ENCODE data around the gene PRCP. TPM values are rescaled to one million over a fixed set of nuclear protein-coding genes. Genes with fewer than 3 reads are reported as not detected.
A peak's percentile ranks its signal among the peaks of the same experiment; 100 is the strongest.

PRCP gene
- total and polyA plus RNA-seq, 9 donors: 36.4 to 184 (median 62.8) TPM

GRCh38 chr11:82901165-82901921, 1.1 kb upstream of the PRCP start, which contains the start of gene DDIAS:
Gene DDIAS (plus strand): TSS chr11:82901736. CDS start chr11:82914739, 13,003 bp downstream.
- Histone ChIP-seq H3K27ac (peak within 1 kb of the TSS; percentile 80 to 90), H3K4me1 (ENCODE audit: insufficient read depth) (no peaks in the 10 kb centered on the region), H3K9me3 (no peaks in the 10 kb centered on the region), H3K36me3 (no peaks in the 10 kb centered on the region), H3K27me3 (no peaks in the 10 kb centered on the region), H3K4me3 (peak within 1 kb of the TSS; percentile 85)
- peak; percentile 91 to 95 (median 94) for DNase-seq
- TF ChIP-seq EP300 (IDR thresholded peaks at IDR 0.05): no peak
- TF ChIP-seq POLR2A (IDR thresholded peaks at IDR 0.05): peak; percentile 84
- peak in 2 of 3 donors; percentile 5 to 17 for TF ChIP-seq CTCF (IDR thresholded peaks at IDR 0.05)
- WGBS, 3 donors: 0 to 1% (median 0%) methylated on average over 49 of the region's 49 CpGs
- intact Hi-C loops (cut with DNase I): loop anchor here (2.0 to 10.0 kb wide), 6 partner anchors 171 to 913 kb away; partner anchors contain the start of gene ANKRD42 (in 2 of the 4)

DNA sequence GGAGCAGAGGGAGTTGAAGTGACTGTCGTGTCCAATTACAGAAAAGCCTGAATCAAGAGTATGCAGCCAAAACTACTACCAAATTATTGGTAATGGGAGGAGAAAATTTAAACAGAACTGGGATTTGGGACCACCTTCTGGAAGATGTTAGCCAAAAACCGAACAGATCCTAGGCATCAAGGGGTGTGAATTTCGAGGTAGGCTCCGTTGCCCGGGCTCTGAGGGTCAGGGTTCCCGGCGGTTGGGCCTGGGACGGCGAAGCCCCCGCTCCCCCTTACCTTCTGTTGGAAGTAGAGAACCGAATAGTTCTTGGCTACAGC, 313 bp downstream of the PRCP start:
- peak overlapping the region; percentile 85 for H3K4me3 ChIP-seq
- 0 to 2% (median 1%) methylated on average over 11 of the region's 11 CpGs for WGBS, 3 donors
- H3K9me3 ChIP-seq: no peaks in the 10 kb centered on the region
- TF ChIP-seq EP300 (IDR thresholded peaks at IDR 0.05) (no peak), POLR2A (IDR thresholded peaks at IDR 0.05) (no peak), CTCF (IDR thresholded peaks at IDR 0.05) (no peak)
- no peaks in the 10 kb centered on the region for H3K27me3 ChIP-seq
- peak overlapping the region; percentile 80 to 90 for H3K27ac ChIP-seq
- no peaks in the 10 kb centered on the region for H3K36me3 ChIP-seq
- H3K4me1 ChIP-seq (ENCODE audit: insufficient read depth): no peaks in the 10 kb centered on the region
- no peak for DNase-seq
- intact Hi-C loops (cut with DNase I): loop anchor here (2.0 to 10.0 kb wide), 6 partner anchors 173 to 915 kb away; partner anchors contain the start of gene ANKRD42 (in 2 of the 4)

DNA sequence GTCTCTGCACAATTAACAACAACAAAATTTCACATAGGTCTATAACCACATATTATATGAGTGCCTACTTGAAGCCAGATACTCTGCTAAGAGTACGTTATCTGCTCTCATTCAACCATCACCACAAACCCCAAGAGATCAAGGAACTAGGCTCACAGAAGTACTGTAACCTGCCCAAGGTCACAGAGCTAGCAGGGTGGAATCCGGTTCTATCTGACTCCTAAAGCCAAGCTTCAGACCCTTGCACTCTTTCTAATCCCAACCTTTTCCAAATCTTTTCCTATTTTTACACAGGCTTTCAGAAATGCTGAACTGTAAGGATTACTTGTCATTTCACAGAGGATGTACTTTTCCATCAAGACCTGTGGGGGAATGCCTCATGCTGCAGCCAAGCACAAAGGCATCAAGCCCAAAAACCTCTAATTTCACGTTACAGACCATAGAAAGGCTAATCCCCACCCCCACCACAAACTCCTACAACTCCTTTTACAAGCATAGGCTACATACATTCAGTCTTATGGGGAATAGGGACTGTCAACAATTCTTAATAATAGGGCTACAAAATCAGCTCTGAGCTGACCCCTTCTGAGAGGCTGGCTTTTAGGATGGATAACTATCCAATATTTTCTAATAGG, 927 bp downstream of the PRCP start:
- intact Hi-C loops (cut with DNase I): no loop called here
- Histone ChIP-seq H3K36me3 (no peaks in the 10 kb centered on the region), H3K9me3 (no peaks in the 10 kb centered on the region), H3K4me3 (peak overlapping the region; percentile 85), H3K27me3 (no peaks in the 10 kb centered on the region), H3K4me1 (ENCODE audit: insufficient read depth) (no peaks in the 10 kb centered on the region), H3K27ac (no peak overlapping the region)
- no peak for TF ChIP-seq EP300 (IDR thresholded peaks at IDR 0.05)
- TF ChIP-seq CTCF (IDR thresholded peaks at IDR 0.05): no peak
- TF ChIP-seq POLR2A (IDR thresholded peaks at IDR 0.05): no peak
- WGBS, 3 donors: 25 to 28% (median 26%) methylated on average over 3 of the region's 3 CpGs
- no peak for DNase-seq

DNA sequence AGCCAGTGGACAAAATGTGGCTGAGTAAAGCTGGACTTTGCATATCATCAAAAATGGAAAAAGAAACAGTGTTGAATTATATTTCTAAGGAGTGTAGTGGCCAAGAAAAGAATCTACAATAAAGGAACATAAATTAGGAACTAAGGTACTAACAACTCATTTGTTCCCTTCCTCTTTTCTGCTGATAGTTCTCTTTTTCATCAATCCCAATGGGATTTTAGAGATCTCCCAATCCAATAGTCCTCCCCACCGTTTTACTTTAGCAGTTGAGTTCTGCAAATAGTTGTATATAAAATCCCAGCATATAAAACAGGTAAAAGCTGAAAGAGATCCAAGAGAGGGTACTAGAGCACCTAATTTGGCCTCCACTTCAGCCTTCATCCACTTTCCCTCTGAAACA, 2.0 kb downstream of the PRCP start:
- Histone ChIP-seq H3K36me3 (no peaks in the 10 kb centered on the region), H3K27ac (no peak overlapping the region), H3K4me1 (ENCODE audit: insufficient read depth) (no peaks in the 10 kb centered on the region), H3K9me3 (no peaks in the 10 kb centered on the region), H3K4me3 (no peak overlapping the region), H3K27me3 (no peaks in the 10 kb centered on the region)
- intact Hi-C loops (cut with DNase I): no loop called here
- no peak for DNase-seq
- TF ChIP-seq EP300 (IDR thresholded peaks at IDR 0.05) (no peak), POLR2A (IDR thresholded peaks at IDR 0.05) (no peak), CTCF (IDR thresholded peaks at IDR 0.05) (no peak)
- 47 to 56% (median 47%) methylated on average over 1 of the region's 1 CpG for WGBS, 3 donors

All from ovary (tissue), 9 donors.